IPS DF 4.7 (cell line): ENCODE results near the gene GLRX5.

Experiments
- DNase-seq: peaks from one replicate; pipeline ENCODE4 v3.0.0-alpha.2; 2013; ENCODE audit warnings: low spot score; ENCODE audit errors: extremely low read depth

Gene GLRX5

GRCh38 chr14:95533391-95533821 is 1.4 kb upstream of the GLRX5 start:
- DNase-seq: no peak

GRCh38 chr14:95533822-95534221 is 1.0 kb upstream of the GLRX5 start:
- DNase-seq: no peak

DNA sequence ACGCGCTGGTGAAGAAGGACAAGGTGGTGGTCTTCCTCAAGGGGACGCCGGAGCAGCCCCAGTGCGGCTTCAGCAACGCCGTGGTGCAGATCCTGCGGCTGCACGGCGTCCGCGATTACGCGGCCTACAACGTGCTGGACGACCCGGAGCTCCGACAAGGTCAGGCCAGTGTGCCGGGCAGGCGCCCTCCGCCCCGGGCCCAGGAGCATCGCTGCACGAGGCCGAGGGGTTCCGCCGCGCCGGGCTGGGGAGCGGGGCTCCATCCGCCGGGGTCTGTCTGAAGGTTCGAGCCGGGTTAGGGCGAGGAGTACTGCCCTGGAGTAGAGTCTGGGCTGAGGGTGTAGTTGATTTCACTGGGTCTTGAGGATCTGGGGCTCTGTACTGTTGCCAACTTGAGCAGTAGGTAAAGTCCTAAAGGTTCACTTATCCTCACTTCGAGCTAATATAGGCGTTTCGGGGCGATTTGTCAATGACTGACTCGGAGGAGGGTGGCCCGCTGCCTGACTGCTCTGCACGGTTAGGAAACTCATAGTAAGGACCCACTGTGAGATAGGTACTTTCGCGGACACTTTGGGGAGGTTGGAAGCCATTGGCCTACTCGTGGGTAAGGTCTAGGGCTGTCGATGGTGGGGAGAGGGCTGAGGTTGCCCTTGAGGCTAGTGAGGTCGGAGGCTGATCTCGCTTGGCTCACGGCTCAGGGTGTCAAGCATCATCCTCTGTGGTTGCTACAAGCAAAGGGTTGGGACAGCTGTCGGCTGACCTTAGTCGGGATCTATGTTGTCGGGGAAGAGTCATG is 574 bp downstream of the GLRX5 start:
- no peak for DNase-seq

GRCh38 chr14:95536036-95536593 is 1.3 kb downstream of the GLRX5 start:
- no peak for DNase-seq

GRCh38 chr14:95536671-95537070 is 1.8 kb downstream of the GLRX5 start:
- DNase-seq: no peak

DNA sequence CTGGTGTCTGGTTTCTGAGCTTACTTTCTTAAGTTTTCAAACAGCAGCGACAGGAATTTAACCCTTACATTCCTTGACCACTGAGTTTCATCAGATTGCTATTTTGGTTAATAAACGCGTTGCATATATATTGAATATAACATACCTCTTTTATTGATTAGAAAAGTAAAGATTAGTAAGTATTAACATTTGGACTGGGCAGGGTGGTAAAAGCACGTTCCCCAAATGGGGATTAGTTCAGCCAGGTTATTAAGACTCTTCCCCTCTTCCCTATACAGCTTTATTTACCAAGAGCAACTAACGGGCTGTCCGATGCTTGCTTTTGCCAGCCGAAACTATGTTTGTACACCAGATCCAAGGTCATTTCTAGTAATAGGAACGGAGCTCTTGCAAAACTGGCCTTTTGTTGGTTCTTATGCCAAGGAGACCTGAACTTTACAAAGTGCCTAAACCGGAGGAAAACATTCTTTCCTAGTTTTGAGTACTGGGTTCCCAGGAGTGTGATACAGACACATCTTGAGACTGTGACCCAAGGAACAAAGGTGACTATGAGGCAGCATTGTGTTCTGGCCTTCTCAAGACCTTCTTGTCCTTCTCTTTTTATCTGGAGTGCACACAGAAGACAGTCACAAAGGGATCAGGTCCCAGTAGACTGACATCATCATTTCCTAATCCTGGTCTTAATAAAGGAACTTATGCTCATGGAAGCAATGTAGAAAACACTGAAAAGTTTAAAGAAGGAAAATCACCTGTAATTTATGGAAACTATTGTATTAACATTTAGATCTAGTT is 2.6 kb downstream of the GLRX5 start:
- no peak for DNase-seq

- DNase-seq: no peak
These were observed 4.1 kb downstream of the GLRX5 start for GRCh38 chr14:95538801-95539509.

DNA sequence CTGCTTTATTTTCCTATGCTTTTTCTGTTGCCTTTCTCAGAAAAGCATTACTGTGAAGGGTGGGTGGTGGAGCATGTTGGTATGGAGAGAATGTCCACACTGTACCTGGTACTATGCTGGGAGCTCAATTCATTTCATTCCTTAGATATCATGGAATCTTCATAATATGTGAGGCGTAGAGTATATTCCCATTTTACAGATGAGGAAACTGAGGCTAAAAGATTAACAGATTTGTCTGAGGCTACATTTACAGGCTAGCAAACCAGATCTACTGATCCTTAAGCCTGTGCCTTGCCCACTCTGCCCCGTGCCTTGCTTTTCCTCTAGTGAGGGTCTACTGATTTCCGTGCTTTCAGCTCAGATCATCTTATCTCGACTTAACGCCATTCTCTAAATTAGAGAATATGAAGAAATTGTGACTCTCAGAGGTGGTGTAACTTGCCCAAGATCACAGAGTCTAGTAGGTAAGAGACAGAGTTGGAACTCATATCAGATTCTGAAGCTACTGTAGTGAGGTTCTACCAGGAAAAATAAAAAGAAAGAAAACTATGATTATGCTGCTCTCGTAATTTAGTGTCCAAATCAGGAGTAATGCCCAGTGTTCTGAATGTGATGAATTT is 5.5 kb downstream of the GLRX5 start:
- DNase-seq: no peak

DNA sequence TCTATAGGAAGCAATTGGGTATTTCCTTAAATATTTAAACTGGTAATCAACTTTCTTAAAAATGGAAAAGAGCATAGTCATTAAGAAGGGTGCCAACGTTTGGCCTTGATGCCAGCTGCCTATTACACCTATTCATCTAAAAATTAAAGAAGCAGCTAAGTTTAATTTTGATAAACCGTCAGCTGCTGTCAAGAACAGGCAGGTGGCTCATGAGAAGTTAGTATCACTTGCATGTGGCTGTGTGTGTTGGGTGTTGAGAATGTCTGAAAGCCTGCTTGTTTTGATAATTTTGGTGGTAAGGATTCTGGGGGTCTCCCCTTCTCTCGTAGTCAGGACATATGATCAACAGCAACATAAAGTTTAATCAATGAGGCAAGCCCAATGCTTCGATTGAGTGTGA is 6.5 kb downstream of the GLRX5 start:
- no peak for DNase-seq

DNA sequence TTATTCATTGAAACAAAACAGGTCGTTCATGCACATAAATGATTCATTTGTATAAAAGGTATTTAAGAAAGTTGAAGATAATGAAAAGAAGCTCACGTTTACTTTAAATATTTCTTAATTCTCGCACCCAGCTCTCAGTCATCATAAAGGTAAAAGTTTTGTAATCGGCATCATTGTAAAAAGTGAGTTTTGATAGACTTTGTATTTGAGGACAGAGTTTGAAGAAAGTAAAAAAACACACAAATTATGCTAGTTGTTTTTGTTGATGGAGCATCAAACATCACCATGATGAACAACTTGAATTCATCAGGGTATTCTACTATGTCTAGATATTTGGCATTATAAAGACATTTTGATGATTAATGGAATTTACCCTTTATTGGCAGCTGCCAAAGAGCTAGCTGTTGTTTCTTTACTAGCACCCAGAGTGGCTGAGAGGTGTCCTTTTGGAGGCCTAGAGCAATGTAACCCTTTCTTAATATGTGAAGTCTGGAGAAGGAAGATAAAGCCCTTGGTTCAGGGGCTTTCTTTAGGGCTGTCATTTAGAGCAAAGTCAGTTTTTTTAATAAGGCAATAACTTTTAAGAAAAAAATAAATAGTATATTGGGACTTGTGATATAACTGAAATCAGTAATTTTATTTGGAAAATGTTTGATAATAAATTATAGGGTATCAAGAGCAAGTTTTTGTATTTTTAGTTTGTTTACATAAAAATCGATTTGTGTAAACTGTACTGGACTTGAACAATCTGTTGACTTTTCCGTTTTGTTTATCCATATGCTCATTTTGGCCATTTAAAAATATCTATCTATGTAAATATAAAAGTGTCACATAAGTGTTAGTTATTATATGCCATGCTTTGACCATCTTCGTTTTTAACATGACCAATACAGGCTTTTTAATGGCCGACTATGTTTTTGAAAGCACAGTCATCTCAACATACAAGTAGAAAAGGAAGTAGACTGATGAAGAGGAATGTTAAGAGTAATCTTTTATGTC is 7.4 kb downstream of the GLRX5 start:
- DNase-seq: no peak

- DNase-seq: no peak
These were observed 8.2 kb downstream of the GLRX5 start for GRCh38 chr14:95543021-95543420.

GRCh38 chr14:95544588-95544987 is 9.7 kb downstream of the GLRX5 start:
- DNase-seq: no peak

DNA sequence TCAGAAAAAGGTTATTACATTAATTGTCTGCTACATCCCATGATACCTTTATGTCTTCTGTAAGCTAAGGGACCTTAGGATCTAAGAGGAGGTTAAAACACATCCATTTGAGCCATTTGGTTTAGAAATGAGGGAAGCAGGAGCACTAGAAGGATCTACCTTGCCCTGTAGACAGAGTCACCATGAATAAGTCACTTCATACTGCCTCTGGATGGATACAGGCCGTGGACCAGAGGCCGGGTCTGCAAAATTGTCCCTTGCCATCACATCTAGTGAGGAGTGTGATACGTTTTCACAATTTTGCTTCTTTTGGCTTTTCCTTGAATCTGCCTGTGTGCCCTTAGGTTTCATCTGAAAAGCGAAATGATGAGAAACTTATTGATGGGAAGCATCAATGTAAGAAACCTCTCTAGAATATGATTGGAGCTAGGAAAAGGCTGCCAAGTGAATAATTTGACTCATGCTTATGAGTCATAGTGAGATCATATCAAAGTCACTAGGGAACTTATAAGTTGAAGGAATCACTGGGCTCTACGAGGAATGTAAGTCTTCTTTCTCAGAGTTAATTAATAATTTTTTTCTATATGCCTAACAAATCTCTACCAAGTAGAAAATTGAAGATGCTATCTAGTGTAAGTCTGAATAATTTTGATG is 10.8 kb downstream of the GLRX5 start:
- DNase-seq: no peak

DNA sequence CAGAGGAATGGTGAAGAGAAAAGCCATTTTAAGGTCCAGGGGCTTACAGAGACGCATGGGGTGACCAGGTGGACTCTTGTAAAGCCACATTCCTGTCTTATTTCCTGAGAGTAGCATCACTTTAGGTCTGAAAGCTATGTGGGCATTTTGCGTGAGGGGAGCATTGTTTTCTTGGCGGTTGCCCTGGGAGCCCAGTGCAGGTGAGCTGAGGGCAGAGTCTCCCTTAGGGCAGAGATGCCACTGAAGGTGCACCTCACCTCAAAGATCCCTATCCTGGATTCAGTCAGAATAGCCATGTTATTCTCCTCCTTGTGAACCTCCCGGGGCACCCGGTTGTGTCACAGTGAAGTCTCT is 12.4 kb downstream of the GLRX5 start:
- DNase-seq: no peak

GRCh38 chr14:95547626-95548327 is 12.9 kb downstream of the GLRX5 start:
- DNase-seq: no peak

DNA sequence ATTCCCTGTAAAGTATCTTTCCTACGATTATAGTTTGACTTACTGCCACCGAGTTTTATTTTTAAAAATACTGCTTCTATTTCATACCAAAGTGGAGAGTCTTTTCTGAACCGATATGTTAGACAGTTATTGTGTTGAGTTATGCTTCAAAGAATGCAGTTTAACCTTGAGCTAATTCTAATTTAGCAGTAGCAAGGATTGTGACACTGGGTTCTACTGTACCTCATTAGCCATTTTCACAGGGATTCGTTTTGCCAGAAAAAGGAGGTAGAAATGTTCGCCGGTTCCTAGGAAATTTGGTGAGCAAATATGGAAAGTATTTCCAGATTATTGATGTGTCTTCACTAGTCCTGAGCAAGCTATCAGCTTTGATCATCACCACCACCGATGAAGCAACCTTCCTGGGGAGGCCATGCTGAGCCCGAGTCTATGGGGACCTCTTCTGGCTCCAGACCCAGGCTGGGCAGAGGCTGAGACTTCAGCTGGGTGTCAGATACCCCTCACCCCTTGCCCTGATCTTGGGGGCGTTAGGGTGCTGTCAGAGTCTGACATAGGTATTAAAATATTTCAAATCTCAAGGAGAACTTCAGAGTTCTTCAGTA is 13.6 kb downstream of the GLRX5 start:
- no peak for DNase-seq

GRCh38 chr14:95549656-95550585 is 15.1 kb downstream of the GLRX5 start:
- no peak for DNase-seq

GRCh38 chr14:95551435-95551834 is 16.6 kb downstream of the GLRX5 start:
- DNase-seq: no peak
